Right atrium auricular region (tissue), 2 donors: ENCODE data around the gene ZNF407. TPM values are rescaled to one million over a fixed set of nuclear protein-coding genes. Genes with fewer than 3 reads are reported as not detected.

ENCODE experiments used
- DNase-seq: peaks from one replicate; pipeline ENCODE4 v3.0.0-alpha.2; 2019; ENCODE audit warnings: low spot score
- H3K27ac ChIP-seq, 2 donors: fragments of 200-600 bp; sonication (generic); 1 replicate in 1 of 2; 2 replicates in 1 of 2; pipeline ENCODE4 v1.5.1; 2016 to 2019
- H3K27me3 ChIP-seq, 2 donors: fragments of 200-600 bp; sonication (generic); one replicate each; pipeline versions ENCODE4 v1.5.1 to v1.6.0; 2017 to 2019
- H3K36me3 ChIP-seq: fragments of 200-600 bp; sonication (generic); one replicate; pipeline ENCODE4 v1.5.1; 2016
- H3K4me1 ChIP-seq, 2 donors: fragments of 200-600 bp; sonication (generic); one replicate each; pipeline versions ENCODE4 v1.5.1 to v1.6.0; 2017 to 2019
- H3K4me3 ChIP-seq, 2 donors: fragments of 200-600 bp; sonication (generic); 1 replicate in 1 of 2; 2 replicates in 1 of 2; pipeline ENCODE4 v1.5.1; 2017 to 2019; ENCODE audit warnings: mild to moderate bottlenecking in 1 of 2, moderate library complexity in 1 of 2
- H3K9me3 ChIP-seq, 2 donors: fragments of 200-600 bp; sonication (generic); one replicate each; pipeline ENCODE4 v1.5.1; 2019
- total RNA-seq, 2 donors: library from RNA; depleted of rRNA; stranded (reverse); fragments of >200 nt; gene quantifications; one replicate each; pipeline ENCODE4 v1.1.0, GENCODE V29; 2016
- TF ChIP-seq, protein P1 (sequence below), 2 donors: fragments of 200-600 bp; sonication (generic); IDR thresholded peaks; one replicate each; pipeline ENCODE4 v1.5.1; 2019; ENCODE audit warnings: antibody characterized with exemption in 2 of 2

The ZNF407 gene
- total RNA-seq, 2 donors from 2014 or later: 7.8 to 8.7 TPM

DNA sequence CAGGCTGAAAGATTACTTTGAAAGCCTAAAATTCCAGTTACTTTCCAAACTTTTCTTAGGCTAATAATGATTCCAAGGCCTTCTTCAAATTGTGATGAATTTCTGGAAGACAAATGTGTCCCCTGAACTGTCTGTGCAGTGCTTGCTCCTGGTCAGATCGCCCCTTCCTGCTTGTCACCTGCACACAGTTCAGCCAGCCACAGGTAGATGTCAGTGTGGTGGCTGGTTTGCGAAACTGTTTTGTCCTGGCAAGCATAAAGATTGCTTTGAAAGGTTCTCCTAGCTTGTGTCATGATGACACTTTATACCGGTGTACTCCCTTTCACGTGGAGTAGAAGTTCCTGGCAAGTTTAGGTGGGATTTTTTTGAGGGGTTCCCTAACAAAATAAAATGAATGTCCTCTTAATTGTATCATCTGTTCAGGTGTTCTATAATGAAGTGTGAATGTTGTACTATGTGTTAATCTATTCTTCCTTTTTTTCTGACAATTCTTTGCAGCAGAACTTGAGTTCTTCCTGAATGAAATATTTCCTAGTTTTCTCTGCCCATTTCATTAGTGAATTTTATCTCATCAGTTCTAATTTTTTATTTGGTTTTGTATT, 298.8 kb downstream of the ZNF407 start:
- no peaks in the 10 kb centered on the region for H3K4me1 ChIP-seq
- H3K27ac ChIP-seq: peak overlapping the region in 1 of 2 donors; percentile 9
- no peaks in the 10 kb centered on the region for H3K27me3 ChIP-seq
- H3K4me3 ChIP-seq: no peak overlapping the region
- TF ChIP-seq, protein P1, sequence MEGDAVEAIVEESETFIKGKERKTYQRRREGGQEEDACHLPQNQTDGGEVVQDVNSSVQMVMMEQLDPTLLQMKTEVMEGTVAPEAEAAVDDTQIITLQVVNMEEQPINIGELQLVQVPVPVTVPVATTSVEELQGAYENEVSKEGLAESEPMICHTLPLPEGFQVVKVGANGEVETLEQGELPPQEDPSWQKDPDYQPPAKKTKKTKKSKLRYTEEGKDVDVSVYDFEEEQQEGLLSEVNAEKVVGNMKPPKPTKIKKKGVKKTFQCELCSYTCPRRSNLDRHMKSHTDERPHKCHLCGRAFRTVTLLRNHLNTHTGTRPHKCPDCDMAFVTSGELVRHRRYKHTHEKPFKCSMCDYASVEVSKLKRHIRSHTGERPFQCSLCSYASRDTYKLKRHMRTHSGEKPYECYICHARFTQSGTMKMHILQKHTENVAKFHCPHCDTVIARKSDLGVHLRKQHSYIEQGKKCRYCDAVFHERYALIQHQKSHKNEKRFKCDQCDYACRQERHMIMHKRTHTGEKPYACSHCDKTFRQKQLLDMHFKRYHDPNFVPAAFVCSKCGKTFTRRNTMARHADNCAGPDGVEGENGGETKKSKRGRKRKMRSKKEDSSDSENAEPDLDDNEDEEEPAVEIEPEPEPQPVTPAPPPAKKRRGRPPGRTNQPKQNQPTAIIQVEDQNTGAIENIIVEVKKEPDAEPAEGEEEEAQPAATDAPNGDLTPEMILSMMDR (IDR thresholded peaks at IDR 0.05): peak; percentile 32 to 70
- H3K9me3 ChIP-seq: no peaks in the 10 kb centered on the region
- no peak for DNase-seq
- H3K36me3 ChIP-seq: no peaks in the 10 kb centered on the region

DNA sequence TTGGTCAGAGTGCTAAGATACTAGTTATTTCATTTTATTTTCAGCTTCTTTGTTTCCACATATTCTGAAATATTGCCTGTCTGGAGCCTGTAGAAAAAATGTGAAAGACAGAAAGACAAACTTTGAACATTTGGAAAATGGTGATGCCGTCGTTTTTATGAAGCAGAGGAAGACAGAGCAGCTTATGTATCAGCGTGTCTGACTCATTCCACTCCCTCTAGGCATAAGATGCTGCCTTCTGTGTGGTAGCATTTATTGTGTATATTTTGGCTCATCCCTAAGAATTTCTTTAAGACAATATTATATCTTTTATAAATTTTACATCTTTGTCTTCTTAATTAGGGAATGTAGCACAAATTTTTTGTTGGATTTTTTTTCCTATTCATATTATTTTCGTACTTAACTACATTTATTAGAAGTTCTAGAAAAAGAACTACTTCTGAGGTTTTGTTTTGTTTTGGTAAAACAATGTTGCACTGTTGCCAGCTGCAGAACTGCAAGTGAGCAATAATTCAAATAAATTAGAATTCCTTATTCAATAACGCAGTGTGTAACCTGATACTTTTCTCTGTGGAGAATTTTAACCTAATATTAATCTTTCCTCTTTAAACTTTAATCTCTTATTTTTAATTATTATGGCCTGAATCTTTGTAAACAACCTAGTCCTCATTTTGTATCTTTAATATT, 300.4 kb downstream of the ZNF407 start:
- Histone ChIP-seq H3K4me1 (no peaks in the 10 kb centered on the region), H3K9me3 (no peaks in the 10 kb centered on the region), H3K27ac (no peak overlapping the region), H3K4me3 (no peak overlapping the region), H3K36me3 (no peaks in the 10 kb centered on the region), H3K27me3 (no peaks in the 10 kb centered on the region)
- TF ChIP-seq, protein P1 (IDR thresholded peaks at IDR 0.05): no peak
- no peak for DNase-seq

DNA sequence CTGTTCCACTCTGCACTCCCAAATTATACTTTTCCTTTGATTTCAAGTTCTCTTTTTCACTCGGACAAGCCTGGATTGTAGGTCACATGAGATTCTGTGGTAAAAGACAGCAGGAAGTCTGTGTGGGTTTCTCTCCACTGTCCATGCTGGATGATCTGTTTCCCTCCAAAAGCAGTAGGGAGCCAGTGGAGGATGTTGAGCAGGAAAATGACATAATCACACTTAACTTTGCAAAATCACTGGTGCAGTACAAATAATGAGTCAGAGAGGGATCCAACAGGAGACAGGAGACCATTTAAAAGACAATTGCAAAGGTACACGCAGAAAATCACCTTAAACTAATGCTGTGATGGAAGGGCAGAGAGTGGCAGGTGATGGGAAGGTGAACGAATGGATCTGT, 301.3 kb downstream of the ZNF407 start:
- no peaks in the 10 kb centered on the region for H3K27me3 ChIP-seq
- H3K4me3 ChIP-seq: no peak overlapping the region
- H3K27ac ChIP-seq: no peak overlapping the region
- TF ChIP-seq, protein P1 (IDR thresholded peaks at IDR 0.05): no peak
- H3K4me1 ChIP-seq: no peaks in the 10 kb centered on the region
- no peaks in the 10 kb centered on the region for H3K9me3 ChIP-seq
- no peak for DNase-seq
- H3K36me3 ChIP-seq: no peaks in the 10 kb centered on the region

DNA sequence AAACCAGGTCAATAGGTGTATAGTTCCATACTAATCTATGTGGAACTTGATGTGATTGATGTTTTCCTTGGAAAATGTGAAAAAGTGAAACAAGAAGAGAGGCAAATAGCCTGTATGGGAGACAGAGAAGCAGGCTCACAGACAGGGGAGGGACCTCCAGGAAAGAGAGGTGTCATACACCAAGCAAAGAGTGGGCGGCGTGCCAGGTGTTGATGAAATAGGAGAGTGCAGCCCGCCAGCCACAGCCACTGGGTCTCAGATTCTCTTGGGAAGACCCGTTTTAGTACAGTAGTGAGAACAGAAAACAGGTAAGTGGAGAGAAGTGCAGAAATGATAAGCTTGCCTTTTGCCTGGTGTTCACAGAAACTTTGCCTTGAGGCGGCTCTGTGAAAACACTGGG, 301.9 kb downstream of the ZNF407 start:
- no peak overlapping the region for H3K27ac ChIP-seq
- H3K4me3 ChIP-seq: no peak overlapping the region
- TF ChIP-seq, protein P1 (IDR thresholded peaks at IDR 0.05): no peak
- H3K27me3 ChIP-seq: no peaks in the 10 kb centered on the region
- no peaks in the 10 kb centered on the region for H3K4me1 ChIP-seq
- H3K9me3 ChIP-seq: no peaks in the 10 kb centered on the region
- H3K36me3 ChIP-seq: no peaks in the 10 kb centered on the region
- DNase-seq: no peak

DNA sequence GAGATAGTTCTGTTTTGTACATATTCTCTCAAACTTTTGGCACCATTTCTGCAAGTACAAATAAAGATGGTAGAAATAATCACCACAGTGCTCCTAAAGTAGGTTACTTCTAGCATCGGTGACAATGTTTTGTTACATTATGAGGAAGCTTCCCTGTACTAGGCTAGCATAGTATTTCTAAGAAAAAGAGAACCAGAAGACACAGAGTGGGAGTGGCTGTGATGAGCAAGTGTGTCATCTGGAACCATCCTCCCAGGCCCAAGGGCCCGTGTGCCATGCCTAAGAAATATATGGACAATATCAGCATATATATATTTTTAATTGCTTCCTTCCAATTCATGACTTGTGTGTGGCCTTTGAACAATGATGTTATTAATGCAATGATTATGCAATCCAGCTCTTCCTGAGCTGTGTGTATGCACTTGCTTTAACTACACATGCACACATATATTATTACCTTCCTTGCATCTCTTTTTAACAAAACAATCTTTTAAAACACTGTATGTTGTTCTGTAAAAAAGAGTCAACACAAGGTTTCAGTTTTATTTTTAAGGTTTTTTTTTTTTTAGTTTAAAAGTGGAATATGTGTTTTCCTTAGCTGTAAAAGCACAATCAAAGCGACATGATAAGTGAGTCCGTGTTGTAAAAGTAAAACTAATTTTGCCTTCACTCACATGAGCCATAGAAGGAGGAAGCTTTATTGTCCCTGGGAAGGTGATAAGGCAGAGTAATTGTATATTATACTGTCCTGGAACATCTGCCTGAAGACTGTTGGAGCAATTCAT, 303.9 kb downstream of the ZNF407 start:
- TF ChIP-seq, protein P1 (IDR thresholded peaks at IDR 0.05): no peak
- H3K4me1 ChIP-seq: no peaks in the 10 kb centered on the region
- no peak for DNase-seq

More for the DNA sequence above, 303.9 kb downstream of the ZNF407 start:
- H3K9me3 ChIP-seq: no peaks in the 10 kb centered on the region
- no peak overlapping the region for H3K27ac ChIP-seq
- no peak overlapping the region for H3K4me3 ChIP-seq
- H3K36me3 ChIP-seq: no peaks in the 10 kb centered on the region
- H3K27me3 ChIP-seq: no peaks in the 10 kb centered on the region
